Prostate gland (tissue), 2 donors: ENCODE data around the gene SNX9.

ENCODE experiments used
- CTCF ChIP-seq, 4 experiments: fragments of 200-600 bp in 2 of 4; fragments of 450-650 bp in 2 of 4; sonication (generic) in 2 of 4; IDR thresholded peaks; 1 replicate in 3 of 4; 2 replicates in 1 of 4; pipeline ENCODE4 v1.5.1; 2016 to 2019; ENCODE audit warnings: antibody characterized with exemption in 4 of 4, mild to moderate bottlenecking in 2 of 4, moderate library complexity in 2 of 4
- POLR2A ChIP-seq: fragments of 450-650 bp; IDR thresholded peaks from one replicate; pipeline ENCODE4 v1.6.1; 2016; ENCODE audit warnings: antibody characterized with exemption, mild to moderate bottlenecking

- TF ChIP-seq CTCF (IDR thresholded peaks at IDR 0.05), result no peak
- no peak for TF ChIP-seq POLR2A
Observed at GRCh38 chr6:157879873-157880254, 56.8 kb downstream of the SNX9 start.
